ENCODE results near the gene TRIO.

DNA sequence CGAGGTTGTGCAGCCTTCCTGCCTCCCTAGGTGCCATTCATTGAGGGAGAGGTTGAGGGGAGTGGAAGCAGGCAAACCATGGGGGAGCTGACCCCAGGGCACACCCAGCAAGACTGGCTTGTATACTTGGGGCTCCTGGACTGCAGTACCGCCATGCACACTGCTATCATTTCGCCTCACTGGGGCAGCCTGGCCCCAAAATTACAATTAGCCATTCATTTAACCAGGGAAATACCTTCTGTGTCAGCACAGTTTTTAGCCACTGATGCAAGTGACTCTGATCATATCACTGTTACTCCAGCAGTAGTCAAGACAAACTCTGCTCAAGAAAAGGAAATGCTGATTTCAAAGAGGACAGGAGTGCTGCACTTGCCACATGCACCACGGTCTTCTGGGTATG lies 109.7 kb downstream of the TRIO start:
- TF ChIP-seq, protein P1, sequence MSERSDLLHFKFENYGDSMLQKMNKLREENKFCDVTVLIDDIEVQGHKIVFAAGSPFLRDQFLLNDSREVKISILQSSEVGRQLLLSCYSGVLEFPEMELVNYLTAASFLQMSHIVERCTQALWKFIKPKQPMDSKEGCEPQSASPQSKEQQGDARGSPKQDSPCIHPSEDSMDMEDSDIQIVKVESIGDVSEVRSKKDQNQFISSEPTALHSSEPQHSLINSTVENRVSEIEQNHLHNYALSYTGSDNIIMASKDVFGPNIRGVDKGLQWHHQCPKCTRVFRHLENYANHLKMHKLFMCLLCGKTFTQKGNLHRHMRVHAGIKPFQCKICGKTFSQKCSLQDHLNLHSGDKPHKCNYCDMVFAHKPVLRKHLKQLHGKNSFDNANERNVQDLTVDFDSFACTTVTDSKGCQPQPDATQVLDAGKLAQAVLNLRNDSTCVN (tag by site-specific recombination; optimal IDR thresholded peaks at IDR 0.05) = no peak
- no peak for TF ChIP-seq ZNF274 (IDR thresholded peaks at IDR 0.05; ENCODE audit: low read length)
- TF ChIP-seq ZNF274 (tag by site-specific recombination; IDR thresholded peaks at IDR 0.05; ENCODE audit: borderline replicate concordance) = no peak
- no peak for TF ChIP-seq GLIS2 (tag by site-specific recombination; IDR thresholded peaks at IDR 0.05)
